ENCODE results near the gene IPO7. TPM values are rescaled to one million over a fixed set of nuclear protein-coding genes. Genes with fewer than 3 reads are reported as not detected.

Gene IPO7
- total and polyA plus RNA-seq, 4 donors, result 6.4 to 47.1 (median 32.2) TPM

- Histone ChIP-seq H3K4me1 (ENCODE audit: control insufficient read depth in 4 of 4, insufficient read depth in 4 of 4, low read length in 3 of 4) (peaks cover 0 to 16% (median 12%) of the 10 kb centered on the region in 4 donors), H3K27ac (ENCODE audit: low read depth in 1 of 2, low read length in 2 of 2) (no peak overlapping the region), H3K36me3 (ENCODE audit: control insufficient read depth in 4 of 4, insufficient read depth in 3 of 4, low read depth in 1 of 4, low read length in 3 of 4) (peaks cover 0 to 3% (median 0%) of the 10 kb centered on the region in 4 donors), H3K9ac (ENCODE audit: low read depth in 1 of 2, low read length in 2 of 2) (peak overlapping the region in 1 of 2 donors; percentile 13), H3K9me3 (ENCODE audit: control insufficient read depth in 4 of 4, low read length in 3 of 4) (no peaks in the 10 kb centered on the region), H3K27me3 (ENCODE audit: control insufficient read depth in 4 of 4, insufficient read depth in 4 of 4, low read length in 3 of 4) (no peaks in the 10 kb centered on the region), H3K4me3 (ENCODE audit: low read depth in 1 of 3, low read length in 3 of 3) (no peak overlapping the region)
- 71% methylated on average over 1 of the region's 1 CpG for WGBS
- TF ChIP-seq REST (IDR thresholded peaks at IDR 0.05) (no peak), JUND (IDR thresholded peaks at IDR 0.05) (no peak), HNF4G (IDR thresholded peaks at IDR 0.05) (no peak), HNF4A (conservative IDR thresholded peaks at IDR 0.05) (no peak), ZBTB33 (IDR thresholded peaks at IDR 0.05) (no peak), RAD21 (IDR thresholded peaks at IDR 0.05) (no peak)
- DNase-seq (ENCODE audit: low spot score), result no peak
These were observed 2.4 kb downstream of the IPO7 start for GRCh38 chr11:9386901-9387300.

- TF ChIP-seq CTCF (IDR thresholded peaks at IDR 0.05; ENCODE audit: low read depth, low read length, missing input control), result no peak
- TF ChIP-seq FOXA2 (IDR thresholded peaks at IDR 0.05), result no peak
- no peak for TF ChIP-seq EGR1 (IDR thresholded peaks at IDR 0.05; ENCODE audit: low read depth in 2 of 2)
- TF ChIP-seq HNF4G (IDR thresholded peaks at IDR 0.05), result no peak
- TF ChIP-seq FOXA1 (IDR thresholded peaks at IDR 0.05), result no peak
- no peak for TF ChIP-seq JUND (IDR thresholded peaks at IDR 0.05)
- no peak for TF ChIP-seq RAD21 (IDR thresholded peaks at IDR 0.05)
- no peak for TF ChIP-seq NR2F2 (IDR thresholded peaks at IDR 0.05)
- TF ChIP-seq SP1 (IDR thresholded peaks at IDR 0.05), result no peak
- TF ChIP-seq MAX (IDR thresholded peaks at IDR 0.05), result no peak
- no peak for TF ChIP-seq TAF1 (conservative IDR thresholded peaks at IDR 0.05)
- Histone ChIP-seq H3K4me1 (ENCODE audit: control insufficient read depth in 4 of 4, insufficient read depth in 4 of 4, low read length in 3 of 4) (peaks cover 0 to 3% (median 0%) of the 10 kb centered on the region in 4 donors), H3K4me3 (ENCODE audit: low read depth in 1 of 3, low read length in 3 of 3) (no peak overlapping the region), H3K9me3 (ENCODE audit: control insufficient read depth in 4 of 4, low read length in 3 of 4) (no peaks in the 10 kb centered on the region), H3K27ac (ENCODE audit: low read depth in 1 of 2, low read length in 2 of 2) (no peak overlapping the region), H3K9ac (ENCODE audit: low read depth in 1 of 2, low read length in 2 of 2) (no peak overlapping the region), H3K36me3 (ENCODE audit: control insufficient read depth in 4 of 4, insufficient read depth in 3 of 4, low read depth in 1 of 4, low read length in 3 of 4) (peaks cover 0 to 5% (median 3%) of the 10 kb centered on the region in 4 donors), H3K27me3 (ENCODE audit: control insufficient read depth in 4 of 4, insufficient read depth in 4 of 4, low read length in 3 of 4) (no peaks in the 10 kb centered on the region)
- 94% methylated on average over 10 of the region's 10 CpGs for WGBS
- no peak for DNase-seq (ENCODE audit: low spot score)
These were observed 11.9 kb downstream of the IPO7 start for GRCh38 chr11:9396310-9396709.
